ENCODE measurements around the gene TMEM269.

DNA sequence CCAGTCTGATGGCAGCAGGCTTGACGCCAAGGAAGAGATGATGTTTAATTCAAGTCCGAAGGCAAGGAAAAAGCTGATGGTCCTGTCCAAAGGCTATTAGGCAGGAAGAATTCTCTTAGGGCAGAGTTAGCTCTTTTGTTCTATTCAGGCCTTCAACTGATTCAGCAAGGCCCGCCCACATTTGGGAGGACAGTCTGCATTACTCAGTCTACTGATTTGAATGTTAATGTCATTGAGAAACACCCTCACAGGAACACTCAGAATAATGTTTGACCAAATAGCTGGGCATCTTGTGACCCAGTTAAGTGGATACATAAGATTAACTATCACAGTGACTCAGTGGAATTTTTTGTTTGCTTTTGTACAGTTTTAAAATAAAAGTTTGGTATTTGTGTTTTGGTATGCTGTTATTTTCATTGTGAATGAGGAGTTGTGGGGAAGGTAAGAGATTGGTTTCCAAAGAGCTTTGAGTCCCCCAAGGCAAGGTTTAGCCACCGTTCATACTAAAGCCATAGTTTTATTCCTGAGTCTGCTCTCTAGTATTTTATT is 59.9 kb downstream of the TMEM269 start:
- TF ChIP-seq GATA3 (IDR thresholded peaks at IDR 0.05; ENCODE audit: low read depth, low read length) (no peak), GATA2 (IDR thresholded peaks at IDR 0.05; ENCODE audit: low read depth, low read length) (no peak)

Data from SH-SY5Y (cell line).